ENCODE measurements around the gene ERBB4.
"Not testable (repeated sequence)": the region's sequence is repeated elsewhere in the genome, so short reads cannot be mapped to it uniquely, and the experiment has no call there.

Gene ERBB4

GRCh38 chr2:211609127-211609526 is 929.5 kb downstream of the ERBB4 start:
- Histone ChIP-seq H3K9me3 (no peaks in the 10 kb centered on the region), H3K27ac (no peak overlapping the region), H3K4me1 (ENCODE audit: control insufficient read depth in 1 of 2, insufficient read depth in 1 of 2, low read depth in 1 of 2, low read length in 1 of 2) (no peaks in the 10 kb centered on the region), H3K27me3 (no peaks in the 10 kb centered on the region), H3K36me3 (no peaks in the 10 kb centered on the region), H3K4me3 (ENCODE audit: low read depth in 1 of 2, low read length in 1 of 2) (no peak overlapping the region)
- no peak for TF ChIP-seq CTCF (IDR thresholded peaks at IDR 0.05)

- Histone ChIP-seq H3K4me3 (ENCODE audit: low read depth in 1 of 2, low read length in 1 of 2) (no peak overlapping the region), H3K9me3 (no peaks in the 10 kb centered on the region), H3K4me1 (ENCODE audit: control insufficient read depth in 1 of 2, insufficient read depth in 1 of 2, low read depth in 1 of 2, low read length in 1 of 2) (no peaks in the 10 kb centered on the region), H3K27me3 (no peaks in the 10 kb centered on the region), H3K27ac (no peak overlapping the region), H3K36me3 (no peaks in the 10 kb centered on the region)
- no peak for TF ChIP-seq CTCF (IDR thresholded peaks at IDR 0.05)
These were observed 939.5 kb downstream of the ERBB4 start for GRCh38 chr2:211599146-211599545.

- Histone ChIP-seq H3K27me3 (no peaks in the 10 kb centered on the region), H3K27ac (no peak overlapping the region), H3K4me1 (ENCODE audit: control insufficient read depth in 1 of 2, insufficient read depth in 1 of 2, low read depth in 1 of 2, low read length in 1 of 2) (no peaks in the 10 kb centered on the region), H3K4me3 (ENCODE audit: low read depth in 1 of 2, low read length in 1 of 2) (no peak overlapping the region), H3K9me3 (no peaks in the 10 kb centered on the region), H3K36me3 (no peaks in the 10 kb centered on the region)
- TF ChIP-seq CTCF (IDR thresholded peaks at IDR 0.05) = no peak
These were observed 940.4 kb downstream of the ERBB4 start for GRCh38 chr2:211598238-211598637.

GRCh38 chr2:211592006-211592405 is 946.6 kb downstream of the ERBB4 start:
- H3K36me3 ChIP-seq; H3K9me3 ChIP-seq; H3K27me3 ChIP-seq; H3K27ac ChIP-seq; H3K4me3 ChIP-seq (ENCODE audit: low read depth in 1 of 2, low read length in 1 of 2); H3K4me1 ChIP-seq (ENCODE audit: control insufficient read depth in 1 of 2, insufficient read depth in 1 of 2, low read depth in 1 of 2, low read length in 1 of 2): not testable (repeated sequence)

GRCh38 chr2:211591426-211591825 is 947.2 kb downstream of the ERBB4 start:
- Histone ChIP-seq H3K27ac (no peak overlapping the region), H3K9me3 (no peaks in the 10 kb centered on the region), H3K4me3 (ENCODE audit: low read depth in 1 of 2, low read length in 1 of 2) (no peak overlapping the region), H3K36me3 (no peaks in the 10 kb centered on the region), H3K4me1 (ENCODE audit: control insufficient read depth in 1 of 2, insufficient read depth in 1 of 2, low read depth in 1 of 2, low read length in 1 of 2) (no peaks in the 10 kb centered on the region), H3K27me3 (no peaks in the 10 kb centered on the region)
- no peak for TF ChIP-seq CTCF (IDR thresholded peaks at IDR 0.05)

GRCh38 chr2:211568439-211568838 is 970.2 kb downstream of the ERBB4 start:
- TF ChIP-seq CTCF (IDR thresholded peaks at IDR 0.05) = no peak
- H3K4me1 ChIP-seq (ENCODE audit: control insufficient read depth in 1 of 2, insufficient read depth in 1 of 2, low read depth in 1 of 2, low read length in 1 of 2) = no peaks in the 10 kb centered on the region
- no peaks in the 10 kb centered on the region for H3K9me3 ChIP-seq
- H3K27me3 ChIP-seq = no peaks in the 10 kb centered on the region
- H3K36me3 ChIP-seq = no peaks in the 10 kb centered on the region
- no peak overlapping the region for H3K27ac ChIP-seq
- no peak overlapping the region for H3K4me3 ChIP-seq (ENCODE audit: low read depth in 1 of 2, low read length in 1 of 2)
